ENCODE measurements around the gene FCER2. TPM values are rescaled to one million over a fixed set of nuclear protein-coding genes. Genes with fewer than 3 reads are reported as not detected.

Gene FCER2
- total RNA-seq, 1 experiment from 2014 or later = not detected

- Histone ChIP-seq H3K9me3 (ENCODE audit: low read depth, low read length, poor library complexity, severe bottlenecking) (no peaks in the 10 kb centered on the region), H3K27me3 (replicated peaks; ENCODE audit: insufficient read depth, low read depth, low read length, poor library complexity) (peaks cover 65% of the 10 kb centered on the region), H3K4me3 (ENCODE audit: low read depth, low read length, poor library complexity, severe bottlenecking) (no peak overlapping the region), H3K4me1 (ENCODE audit: insufficient read depth, low read length, poor library complexity, severe bottlenecking) (no peaks in the 10 kb centered on the region), H3K27ac (ENCODE audit: low read depth, low read length, poor library complexity, severe bottlenecking) (no peak overlapping the region), H3K36me3 (ENCODE audit: insufficient read depth, low read length, poor library complexity, severe bottlenecking) (no peaks in the 10 kb centered on the region)
- BruUV-seq (replicated peaks) = no TSS peak
- TF ChIP-seq CTCF (conservative IDR thresholded peaks at IDR 0.05; ENCODE audit: low read depth, low read length) (no peak), EZH2 (IDR thresholded peaks at IDR 0.05; ENCODE audit: borderline replicate concordance, low read depth, low read length, poor library complexity, severe bottlenecking) (no peak)
- ChIA-PET CTCF (no interaction called here), POLR2A (ENCODE audit: low non-redundant PET) (no interaction called here)
- intact Hi-C loops (cut with micrococcal nuclease; ENCODE audit: unreplicated experiment) = no loop called here
- no peak for DNase-seq (ENCODE audit: low spot score)
Measured at GRCh38 chr19:7731218-7731595, 29.3 kb upstream of the FCER2 start.

- no peak overlapping the region for H3K27ac ChIP-seq (ENCODE audit: low read depth, low read length, poor library complexity, severe bottlenecking)
- H3K27me3 ChIP-seq (replicated peaks; ENCODE audit: insufficient read depth, low read depth, low read length, poor library complexity) = peaks cover 65% of the 10 kb centered on the region
- H3K9me3 ChIP-seq (ENCODE audit: low read depth, low read length, poor library complexity, severe bottlenecking) = no peaks in the 10 kb centered on the region
- no TSS peak for BruUV-seq (replicated peaks)
- intact Hi-C loops (cut with micrococcal nuclease; ENCODE audit: unreplicated experiment) = no loop called here
- DNase-seq (ENCODE audit: low spot score) = no peak
- TF ChIP-seq CTCF (conservative IDR thresholded peaks at IDR 0.05; ENCODE audit: low read depth, low read length) (no peak), EZH2 (IDR thresholded peaks at IDR 0.05; ENCODE audit: borderline replicate concordance, low read depth, low read length, poor library complexity, severe bottlenecking) (no peak)
- no peaks in the 10 kb centered on the region for H3K36me3 ChIP-seq (ENCODE audit: insufficient read depth, low read length, poor library complexity, severe bottlenecking)
- CTCF ChIA-PET = no interaction called here
- H3K4me3 ChIP-seq (ENCODE audit: low read depth, low read length, poor library complexity, severe bottlenecking) = no peak overlapping the region
- POLR2A ChIA-PET (ENCODE audit: low non-redundant PET) = no interaction called here
- no peaks in the 10 kb centered on the region for H3K4me1 ChIP-seq (ENCODE audit: insufficient read depth, low read length, poor library complexity, severe bottlenecking)
Measured at GRCh38 chr19:7730286-7731217, 28.6 kb upstream of the FCER2 start.

GRCh38 chr19:7729831-7730285 is 27.9 kb upstream of the FCER2 start:
- no peak overlapping the region for H3K4me3 ChIP-seq (ENCODE audit: low read depth, low read length, poor library complexity, severe bottlenecking)
- DNase-seq (ENCODE audit: low spot score) = no peak
- no TSS peak for BruUV-seq (replicated peaks)
- H3K36me3 ChIP-seq (ENCODE audit: insufficient read depth, low read length, poor library complexity, severe bottlenecking) = no peaks in the 10 kb centered on the region
- intact Hi-C loops (cut with micrococcal nuclease; ENCODE audit: unreplicated experiment) = no loop called here
- no peaks in the 10 kb centered on the region for H3K9me3 ChIP-seq (ENCODE audit: low read depth, low read length, poor library complexity, severe bottlenecking)
- CTCF ChIA-PET = no interaction called here
- no peak for TF ChIP-seq CTCF (conservative IDR thresholded peaks at IDR 0.05; ENCODE audit: low read depth, low read length)
- TF ChIP-seq EZH2 (IDR thresholded peaks at IDR 0.05; ENCODE audit: borderline replicate concordance, low read depth, low read length, poor library complexity, severe bottlenecking) = peak; percentile 16
- H3K27ac ChIP-seq (ENCODE audit: low read depth, low read length, poor library complexity, severe bottlenecking) = no peak overlapping the region
- POLR2A ChIA-PET (ENCODE audit: low non-redundant PET) = no interaction called here
- peaks cover 65% of the 10 kb centered on the region for H3K27me3 ChIP-seq (replicated peaks; ENCODE audit: insufficient read depth, low read depth, low read length, poor library complexity)
- no peaks in the 10 kb centered on the region for H3K4me1 ChIP-seq (ENCODE audit: insufficient read depth, low read length, poor library complexity, severe bottlenecking)
